ENCODE measurements around the gene CCDC175.

The CCDC175 gene

DNA sequence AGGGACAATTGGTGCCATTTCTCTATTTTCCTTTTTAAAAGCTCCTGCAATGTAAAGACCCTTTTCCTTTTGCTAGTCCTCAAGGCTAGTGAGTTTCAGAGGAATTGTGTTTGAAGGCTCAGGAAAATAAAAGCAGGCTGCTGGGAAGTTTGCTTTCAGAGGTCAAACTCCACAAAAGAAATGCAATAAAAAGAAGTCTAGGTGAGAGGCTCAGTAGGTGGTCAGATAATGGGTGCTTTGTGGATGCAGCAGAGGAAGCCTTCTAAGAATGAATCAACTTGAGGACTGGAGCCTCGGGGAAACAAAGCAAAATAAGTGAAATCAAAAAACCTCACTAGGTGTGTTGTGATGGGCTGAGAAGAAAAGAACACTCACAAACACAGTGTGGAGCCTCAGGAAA is 10.3 kb downstream of the CCDC175 start:
- no peak overlapping the region for H3K27ac ChIP-seq (ENCODE audit: low read depth, low read length)
- H3F3A ChIP-seq (ENCODE audit: insufficient read depth), result no peaks in the 10 kb centered on the region
- no peaks in the 10 kb centered on the region for H4K20me1 ChIP-seq (ENCODE audit: low read depth, low read length)
- H3K27me3 ChIP-seq (ENCODE audit: low read length), result no peaks in the 10 kb centered on the region
- no peaks in the 10 kb centered on the region for H3K9me3 ChIP-seq (ENCODE audit: insufficient read depth, low read length)
- no peak overlapping the region for H2AFZ ChIP-seq (ENCODE audit: low read depth, low read length, severe bottlenecking)
- TF ChIP-seq EZH2phosphoT487 (conservative IDR thresholded peaks at IDR 0.05; ENCODE audit: low read length), result no peak
- TF ChIP-seq, protein P1, sequence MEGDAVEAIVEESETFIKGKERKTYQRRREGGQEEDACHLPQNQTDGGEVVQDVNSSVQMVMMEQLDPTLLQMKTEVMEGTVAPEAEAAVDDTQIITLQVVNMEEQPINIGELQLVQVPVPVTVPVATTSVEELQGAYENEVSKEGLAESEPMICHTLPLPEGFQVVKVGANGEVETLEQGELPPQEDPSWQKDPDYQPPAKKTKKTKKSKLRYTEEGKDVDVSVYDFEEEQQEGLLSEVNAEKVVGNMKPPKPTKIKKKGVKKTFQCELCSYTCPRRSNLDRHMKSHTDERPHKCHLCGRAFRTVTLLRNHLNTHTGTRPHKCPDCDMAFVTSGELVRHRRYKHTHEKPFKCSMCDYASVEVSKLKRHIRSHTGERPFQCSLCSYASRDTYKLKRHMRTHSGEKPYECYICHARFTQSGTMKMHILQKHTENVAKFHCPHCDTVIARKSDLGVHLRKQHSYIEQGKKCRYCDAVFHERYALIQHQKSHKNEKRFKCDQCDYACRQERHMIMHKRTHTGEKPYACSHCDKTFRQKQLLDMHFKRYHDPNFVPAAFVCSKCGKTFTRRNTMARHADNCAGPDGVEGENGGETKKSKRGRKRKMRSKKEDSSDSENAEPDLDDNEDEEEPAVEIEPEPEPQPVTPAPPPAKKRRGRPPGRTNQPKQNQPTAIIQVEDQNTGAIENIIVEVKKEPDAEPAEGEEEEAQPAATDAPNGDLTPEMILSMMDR (IDR thresholded peaks at IDR 0.05; ENCODE audit: insufficient read depth, low read length, poor library complexity, severe bottlenecking), result no peak
- no peak overlapping the region for H3K4me3 ChIP-seq (ENCODE audit: insufficient read depth, low read length, poor library complexity, severe bottlenecking)
- no peaks in the 10 kb centered on the region for H3K79me2 ChIP-seq (ENCODE audit: insufficient read depth, low read length)
- H3K36me3 ChIP-seq (ENCODE audit: low read length), result no peaks in the 10 kb centered on the region
- H3K9me2 ChIP-seq (replicated peaks; ENCODE audit: insufficient read depth, low read length), result no peaks in the 10 kb centered on the region
- H3K4me2 ChIP-seq (ENCODE audit: low read depth, low read length, poor library complexity, severe bottlenecking), result no peak overlapping the region
- H3K9ac ChIP-seq (ENCODE audit: low read length), result no peak overlapping the region

DNA sequence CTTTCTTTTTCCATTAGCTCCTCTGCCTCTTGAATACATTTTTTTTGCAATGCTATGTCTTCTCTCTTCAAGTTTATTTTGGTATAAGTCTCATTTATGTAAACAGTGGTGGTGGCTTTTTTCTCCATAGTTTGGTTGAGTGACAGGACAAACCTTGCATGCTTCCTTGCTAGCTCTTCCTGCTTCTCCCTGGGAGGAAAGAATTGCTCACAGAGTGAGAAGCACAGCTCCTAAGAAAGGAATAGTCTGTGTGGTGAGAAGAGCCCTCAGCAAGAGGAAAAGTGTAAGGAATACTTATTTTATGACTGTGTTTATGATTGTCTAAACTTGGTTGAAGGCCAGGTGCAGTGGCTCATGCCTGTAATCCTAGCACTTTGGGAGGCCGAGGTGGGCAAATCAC is 11.5 kb downstream of the CCDC175 start:
- no peaks in the 10 kb centered on the region for H3K27me3 ChIP-seq (ENCODE audit: low read length)
- no peak overlapping the region for H3K27ac ChIP-seq (ENCODE audit: low read depth, low read length)
- no peak for TF ChIP-seq EZH2phosphoT487 (conservative IDR thresholded peaks at IDR 0.05; ENCODE audit: low read length)
- TF ChIP-seq, protein P1 (IDR thresholded peaks at IDR 0.05; ENCODE audit: insufficient read depth, low read length, poor library complexity, severe bottlenecking), result no peak
- H3K9me3 ChIP-seq (ENCODE audit: insufficient read depth, low read length), result no peaks in the 10 kb centered on the region
- H4K20me1 ChIP-seq (ENCODE audit: low read depth, low read length), result no peaks in the 10 kb centered on the region
- H3K4me2 ChIP-seq (ENCODE audit: low read depth, low read length, poor library complexity, severe bottlenecking), result no peak overlapping the region
- no peaks in the 10 kb centered on the region for H3K36me3 ChIP-seq (ENCODE audit: low read length)
- H3K9ac ChIP-seq (ENCODE audit: low read length), result no peak overlapping the region
- no peaks in the 10 kb centered on the region for H3F3A ChIP-seq (ENCODE audit: insufficient read depth)
- H3K9me2 ChIP-seq (replicated peaks; ENCODE audit: insufficient read depth, low read length), result no peaks in the 10 kb centered on the region
- no peak overlapping the region for H3K4me3 ChIP-seq (ENCODE audit: insufficient read depth, low read length, poor library complexity, severe bottlenecking)
- no peaks in the 10 kb centered on the region for H3K79me2 ChIP-seq (ENCODE audit: insufficient read depth, low read length)
- no peak overlapping the region for H2AFZ ChIP-seq (ENCODE audit: low read depth, low read length, severe bottlenecking)

DNA sequence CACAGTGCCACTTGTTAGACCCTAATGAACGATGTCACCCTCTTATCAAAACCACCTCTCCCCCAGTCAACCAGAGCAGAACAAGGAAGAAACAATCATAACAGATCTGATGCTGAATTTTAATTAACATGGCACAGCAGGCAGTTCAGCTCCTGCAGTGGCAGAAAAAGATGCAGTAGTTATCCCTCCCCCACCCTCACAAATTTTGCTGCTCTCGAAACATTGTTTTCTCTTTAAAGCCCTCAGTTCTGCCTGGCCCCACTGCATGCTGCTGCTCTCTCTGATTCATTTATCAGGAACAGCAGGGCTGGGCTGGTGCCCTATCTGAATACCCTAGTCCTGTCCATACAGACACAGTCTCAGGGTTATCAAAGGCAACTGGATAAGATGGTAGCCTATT is 12.2 kb downstream of the CCDC175 start:
- Histone ChIP-seq H3K9me3 (ENCODE audit: insufficient read depth, low read length) (no peaks in the 10 kb centered on the region), H2AFZ (ENCODE audit: low read depth, low read length, severe bottlenecking) (no peak overlapping the region), H3F3A (ENCODE audit: insufficient read depth) (no peaks in the 10 kb centered on the region), H3K36me3 (ENCODE audit: low read length) (no peaks in the 10 kb centered on the region), H3K27ac (ENCODE audit: low read depth, low read length) (no peak overlapping the region), H3K4me2 (ENCODE audit: low read depth, low read length, poor library complexity, severe bottlenecking) (no peak overlapping the region), H3K9me2 (replicated peaks; ENCODE audit: insufficient read depth, low read length) (no peaks in the 10 kb centered on the region), H4K20me1 (ENCODE audit: low read depth, low read length) (no peaks in the 10 kb centered on the region), H3K27me3 (ENCODE audit: low read length) (no peaks in the 10 kb centered on the region), H3K9ac (ENCODE audit: low read length) (no peak overlapping the region), H3K4me3 (ENCODE audit: insufficient read depth, low read length, poor library complexity, severe bottlenecking) (no peak overlapping the region), H3K79me2 (ENCODE audit: insufficient read depth, low read length) (no peaks in the 10 kb centered on the region)
- TF ChIP-seq EZH2phosphoT487 (conservative IDR thresholded peaks at IDR 0.05; ENCODE audit: low read length), result no peak

DNA sequence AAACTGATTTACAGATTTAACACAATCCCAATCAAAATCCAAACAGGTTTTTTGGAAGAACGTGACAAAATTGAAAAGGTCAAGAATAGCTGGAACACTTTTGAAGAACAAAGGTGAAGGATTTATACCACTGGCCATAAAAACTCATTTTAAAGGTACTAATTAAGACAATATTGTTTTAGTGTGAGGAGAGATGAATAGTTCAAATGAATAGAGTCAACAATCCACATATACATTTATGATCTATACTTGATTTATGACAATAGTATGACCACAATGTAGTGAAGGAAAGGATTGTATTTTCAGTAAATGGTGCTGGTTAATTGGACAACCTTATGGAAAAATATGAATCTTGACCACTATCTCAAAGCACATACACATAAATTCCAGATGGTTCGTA is 29.3 kb downstream of the CCDC175 start:
- TF ChIP-seq EZH2phosphoT487 (conservative IDR thresholded peaks at IDR 0.05; ENCODE audit: low read length), result no peak
- TF ChIP-seq, protein P1 (IDR thresholded peaks at IDR 0.05; ENCODE audit: insufficient read depth, low read length, poor library complexity, severe bottlenecking), result no peak
- Histone ChIP-seq H2AFZ (ENCODE audit: low read depth, low read length, severe bottlenecking) (no peak overlapping the region), H3K27ac (ENCODE audit: low read depth, low read length) (no peak overlapping the region)

More for the DNA sequence above, 29.3 kb downstream of the CCDC175 start:
- Histone ChIP-seq H3K27me3 (ENCODE audit: low read length) (no peaks in the 10 kb centered on the region), H3K9ac (ENCODE audit: low read length) (no peak overlapping the region), H3K4me3 (ENCODE audit: insufficient read depth, low read length, poor library complexity, severe bottlenecking) (no peak overlapping the region), H3F3A (ENCODE audit: insufficient read depth) (no peaks in the 10 kb centered on the region), H3K9me3 (ENCODE audit: insufficient read depth, low read length) (no peaks in the 10 kb centered on the region), H4K20me1 (ENCODE audit: low read depth, low read length) (no peaks in the 10 kb centered on the region), H3K36me3 (ENCODE audit: low read length) (no peaks in the 10 kb centered on the region), H3K79me2 (ENCODE audit: insufficient read depth, low read length) (no peaks in the 10 kb centered on the region), H3K4me2 (ENCODE audit: low read depth, low read length, poor library complexity, severe bottlenecking) (no peak overlapping the region), H3K9me2 (replicated peaks; ENCODE audit: insufficient read depth, low read length) (no peaks in the 10 kb centered on the region)
